GM12878 (cell line): ENCODE measurements around the gene GFM1. TPM values are rescaled to one million over a fixed set of nuclear protein-coding genes. Genes with fewer than 3 reads are reported as not detected.

ENCODE experiments used
- ATAC-seq: fragments of 200-7000 bp; cut with Tn5 transposase; 3 replicates; pipeline ENCODE4 v1.9.1; 2020; ENCODE audit warnings: mild to moderate bottlenecking, moderate library complexity
- BruUV-seq: library from RNA; stranded (reverse); fragments of 400-500 nt; replicated peaks from 2 replicates; lab custom pipeline; 2021; lab: Mats Ljungman, UMichigan
- CTCF ChIA-PET: fragments of 300-600 bp; sonication (Branson Sonifier 250); formaldehyde crosslinking; extraction: SDS; loops from one replicate; lab custom pipeline; 2021; ENCODE audit warnings: inconsistent platforms; lab: Yijun Ruan, JAX
- POLR2A ChIA-PET: fragments of 350-600 bp; formaldehyde crosslinking; extraction: SDS; loops from one replicate; lab custom pipeline; 2021; ENCODE audit warnings: inconsistent platforms; lab: Charles Lee
- RAD21 ChIA-PET: fragments of 300-600 bp; sonication (Branson Sonifier 250); formaldehyde crosslinking; loops from one replicate; lab custom pipeline; 2023; ENCODE audit warnings: antibody characterized with exemption; ENCODE audit not compliant: unreplicated experiment; lab: Charles Lee
- SMC1A ChIA-PET: fragments of 300-600 bp; sonication (Branson Sonifier 250); formaldehyde crosslinking; loops from one replicate; lab custom pipeline; 2023; ENCODE audit not compliant: unreplicated experiment, uncharacterized antibody; lab: Charles Lee
- DNase-seq: peaks from one replicate; pipeline ENCODE4 v3.0.0-alpha.2; 2011; ENCODE audit warnings: low read depth, low spot score
- FAIRE-seq: peaks from 3 replicates; lab custom pipeline; 2011; peaks lifted over from hg19 to GRCh38; lab: Jason Lieb, UNC
- H2AFZ ChIP-seq: 2 replicates; pipeline ENCODE4 v1.6.0; 2011; ENCODE audit warnings: low read depth, low read length, control low read depth; ENCODE audit not compliant: control insufficient read depth
- H3K27ac ChIP-seq: 2 replicates; pipeline ENCODE4 v1.5.1; 2011; ENCODE audit warnings: control low read depth; ENCODE audit not compliant: control insufficient read depth, insufficient read depth
- H3K27me3 ChIP-seq, 2 experiments: replicated peaks in 1 of 2; 2 replicates each; pipeline versions ENCODE4 v1.6.0 to v1.6.1; 2011; ENCODE audit warnings: low read length in 1 of 2; ENCODE audit not compliant: control insufficient read depth in 2 of 2, insufficient read depth in 2 of 2
- H3K36me3 ChIP-seq, 2 experiments: 2 replicates each; pipeline ENCODE4 v1.5.1; 2011; ENCODE audit warnings: low read length in 1 of 2; ENCODE audit not compliant: control insufficient read depth in 2 of 2, insufficient read depth in 2 of 2
- H3K4me1 ChIP-seq: 2 replicates; pipeline ENCODE4 v1.6.1; 2011; ENCODE audit warnings: mild to moderate bottlenecking, low read length, moderate library complexity, mixed read lengths; ENCODE audit not compliant: control insufficient read depth, insufficient read depth
- H3K4me2 ChIP-seq: 2 replicates; pipeline ENCODE4 v1.6.0; 2011; ENCODE audit warnings: control low read depth; ENCODE audit not compliant: control insufficient read depth, insufficient read depth
- H3K4me3 ChIP-seq: fragments of 200-600 bp; sonication (generic); 2 replicates; pipeline ENCODE4 v1.5.1; 2016
- H3K79me2 ChIP-seq: 2 replicates; pipeline ENCODE4 v1.6.0; 2011; ENCODE audit warnings: low read length; ENCODE audit not compliant: control insufficient read depth, insufficient read depth
- H3K9ac ChIP-seq: 2 replicates; pipeline ENCODE4 v1.8.0; 2011; ENCODE audit warnings: low read length, control low read depth, mixed read lengths; ENCODE audit not compliant: control insufficient read depth, insufficient read depth
- H3K9me3 ChIP-seq: replicated peaks from 3 replicates; pipeline ENCODE4 v1.5.1; 2011; ENCODE audit warnings: mild to moderate bottlenecking, low read length; ENCODE audit not compliant: control insufficient read depth, insufficient read depth
- H4K20me1 ChIP-seq: 2 replicates; pipeline ENCODE4 v1.6.0; 2011; ENCODE audit not compliant: control insufficient read depth, insufficient read depth
- BRCA1 ChIP-seq: IDR thresholded peaks from 2 replicates; pipeline ENCODE4 v1.6.1; 2011; ENCODE audit warnings: low read depth, low read length, improper control_type of control experiment
- IKZF1 ChIP-seq: fragments of 450-650 bp; conservative IDR thresholded peaks from 2 replicates; pipeline ENCODE4 v1.6.1; 2017; ENCODE audit warnings: antibody characterized with exemption, mild to moderate bottlenecking
- MYC ChIP-seq: IDR thresholded peaks from 2 replicates; pipeline ENCODE4 v1.6.1; 2011; ENCODE audit warnings: mild to moderate bottlenecking, low read length, moderate library complexity, inconsistent platforms; ENCODE audit not compliant: insufficient read depth, insufficient replicate concordance, insufficient read length, severe bottlenecking
- POLR2AphosphoS5 ChIP-seq: IDR thresholded peaks from 2 replicates; pipeline ENCODE4 v1.6.1; 2011; ENCODE audit warnings: mild to moderate bottlenecking, low read length, inconsistent platforms
- RELA ChIP-seq: fragments of 450-650 bp; IDR thresholded peaks from 2 replicates; pipeline ENCODE4 v1.8.0; 2014; ENCODE audit warnings: borderline replicate concordance; ENCODE audit not compliant: partially characterized antibody
- TCF7 ChIP-seq: IDR thresholded peaks from 2 replicates; pipeline ENCODE4 v1.6.1; 2014; ENCODE audit warnings: antibody characterized with exemption, borderline replicate concordance
- YBX1 ChIP-seq: fragments of 450-650 bp; IDR thresholded peaks from 2 replicates; pipeline ENCODE4 v1.6.1; 2016; ENCODE audit warnings: antibody characterized with exemption
- WGBS: methylation state at CpG from one replicate; pipeline ENCODE4 v1.1.6; 2016; ENCODE audit warnings: low lambda C conversion rate; ENCODE audit not compliant: insufficient replicate concordance, insufficient coverage; ENCODE audit errors: missing lambda C conversion rate; 5-methylcytosine and 5-hydroxymethylcytosine counted together
- in situ Hi-C: fragments of 300-500 bp; cut with MboI; formaldehyde crosslinking; loops from 9 replicates; pipeline ENCODE4 v1.14.3; 2018; ENCODE audit warnings: mixed read lengths
- intact Hi-C: fragments of 100-400 bp; cut with micrococcal nuclease; formaldehyde crosslinking; loops from one replicate; pipeline ENCODE4 v1.14.2; 2022; ENCODE audit not compliant: unreplicated experiment
- polyA plus RNA-seq, 11 experiments: library from polyadenylated mRNA; depleted of rRNA in 4 of 11; unstranded in 6 of 11; stranded (reverse) in 5 of 11; fragments of >200 nt; fragmentation: Nextera tagmentation in 4 of 11; fragmentation: Illumina TruSeq in 1 of 11; extraction: Ambion mirVana in 4 of 11; extraction: Trizol in 1 of 11; gene quantifications; 1 replicate in 1 of 11; 2 replicates in 10 of 11; pipeline versions ENCODE4 v1.2.1 to v1.2.3, GENCODE V29; 2011 to 2016; ENCODE audit warnings: inconsistent platforms in 2 of 11, missing spikeins in 2 of 11, low read depth in 1 of 11
- total RNA-seq, 4 experiments: library from RNA; depleted of rRNA in 3 of 4; stranded (reverse); fragments of >200 nt in 3 of 4; fragmentation: Illumina TruSeq in 1 of 4; extraction: Trizol in 1 of 4; gene quantifications; 2 replicates each; pipeline versions ENCODE4 v1.2.1 to v1.2.3, GENCODE V29; 2013 to 2021

Gene GFM1
- total and polyA plus RNA-seq, 10 of the 15 experiments (the other 5 are each of a cell fraction or from before 2014, with no cell fraction given): 36.9 to 87.2 (median 57.3) TPM

GRCh38 chr3:158660711-158661110 lies 16.4 kb downstream of the GFM1 start:
- RAD21 ChIA-PET: interaction anchor here (1.2 to 1.4 kb wide), 3 partner anchors 16 to 131 kb away, joined by 4 to 5 read pairs (median 4); partner anchors contain the start of gene GFM1
- FAIRE-seq (no peak), ATAC-seq (no peak), DNase-seq (no peak)
- 86% methylated on average over 4 of the region's 4 CpGs for WGBS
- Histone ChIP-seq H4K20me1 (no peaks in the 10 kb centered on the region), H3K9me3 (no peaks in the 10 kb centered on the region), H2AFZ (no peak overlapping the region), H3K4me2 (no peak overlapping the region), H3K27ac (no peak overlapping the region), H3K4me3 (no peak overlapping the region), H3K27me3 (no peaks in the 10 kb centered on the region), H3K4me1 (no peaks in the 10 kb centered on the region), H3K36me3 (peaks cover 1 to 25% of the 10 kb centered on the region in 2 experiments), H3K79me2 (no peaks in the 10 kb centered on the region), H3K9ac (no peak overlapping the region)
- intact Hi-C loops: no loop called here
- CTCF ChIA-PET: interaction anchor here (0.5 to 4.1 kb wide), 13 partner anchors 8 to 1043 kb away, joined by 3 to 78 read pairs (median 13); partner anchors contain the start of genes GFM1, LXN and MFSD1
- SMC1A ChIA-PET: interaction anchor here (0.8 to 2.3 kb wide), 8 partner anchors 8 to 131 kb away, joined by 3 to 8 read pairs (median 5); partner anchors contain the start of gene GFM1
- no TSS peak for BruUV-seq
- POLR2A ChIA-PET: interaction anchor here (0.6 kb wide), 1 partner anchor 11 kb away, joined by 3 read pairs; the partner anchor contains the start of gene LXN
- in situ Hi-C loops: no loop called here
- TF ChIP-seq BRCA1 (no peak), MYC (no peak), POLR2AphosphoS5 (no peak)

- no peak overlapping the region for H3K4me2 ChIP-seq
- peaks cover 1 to 32% of the 10 kb centered on the region in 2 experiments for H3K36me3 ChIP-seq
- ChIA-PET CTCF (interaction anchor here (1.7 to 2.2 kb wide), 4 partner anchors 12 to 128 kb away, joined by 5 to 15 read pairs (median 7); partner anchors contain the start of gene GFM1), POLR2A (no interaction called here), RAD21 (interaction anchor here (1.1 kb wide), 1 partner anchor 126 kb away, joined by 3 read pairs; no protein-coding TSS in a partner anchor), SMC1A (interaction anchor here (0.8 to 1.2 kb wide), 2 partner anchors 12 to 19 kb away, joined by 3 to 4 read pairs; partner anchors contain the start of gene GFM1)
- no TSS peak for BruUV-seq
- FAIRE-seq: no peak
- H4K20me1 ChIP-seq: no peaks in the 10 kb centered on the region
- DNase-seq: no peak
- H3K9ac ChIP-seq: no peak overlapping the region
- no peak for ATAC-seq
- TF ChIP-seq YBX1: no peak
- TF ChIP-seq RELA: no peak
- TF ChIP-seq TCF7: no peak
- TF ChIP-seq IKZF1: no peak
- 58% methylated on average over 1 of the region's 1 CpG for WGBS
- H3K4me1 ChIP-seq: no peaks in the 10 kb centered on the region
- H3K79me2 ChIP-seq: no peaks in the 10 kb centered on the region
- H3K4me3 ChIP-seq: no peak overlapping the region
- H3K27me3 ChIP-seq: no peaks in the 10 kb centered on the region
- no peaks in the 10 kb centered on the region for H3K9me3 ChIP-seq
- in situ Hi-C loops (no loop called here), intact Hi-C loops (no loop called here)
- H3K27ac ChIP-seq: no peak overlapping the region
- no peak overlapping the region for H2AFZ ChIP-seq
These were observed 18.9 kb downstream of the GFM1 start for GRCh38 chr3:158663246-158663645.
